Measurements from ENCODE around the gene GAK. TPM values are rescaled to one million over a fixed set of nuclear protein-coding genes. Genes with fewer than 3 reads are reported as not detected.

Gene GAK
- total RNA-seq, 1 experiment from 2014 or later: 117 TPM

GRCh38 chr4:898869-899555, 33.1 kb downstream of the GAK start:
- Histone ChIP-seq H3K9ac (ENCODE audit: low read length) (no peak overlapping the region), H3K9me2 (replicated peaks; ENCODE audit: low read length) (no peaks in the 10 kb centered on the region), H3K27me3 (ENCODE audit: low read length) (no peaks in the 10 kb centered on the region), H3K36me3 (ENCODE audit: low read depth, low read length) (no peaks in the 10 kb centered on the region), H4K20me1 (ENCODE audit: low read length) (no peaks in the 10 kb centered on the region), H3K4me3 (ENCODE audit: low read length) (no peak overlapping the region), H3K9me3 (ENCODE audit: low read length) (no peaks in the 10 kb centered on the region), H3K4me2 (ENCODE audit: low read length) (no peak overlapping the region), H3K79me2 (ENCODE audit: low read length) (no peaks in the 10 kb centered on the region), H2AFZ (ENCODE audit: low read length) (no peak overlapping the region), H3K27ac (ENCODE audit: low read length) (no peak overlapping the region), H3F3A (ENCODE audit: low read length, unreplicated experiment) (no peaks in the 10 kb centered on the region), H3K4me1 (ENCODE audit: insufficient read depth, low read length) (no peaks in the 10 kb centered on the region)
- ChIA-PET POLR2A (ENCODE audit: unreplicated experiment) (no interaction called here), CTCF (no interaction called here)
- ATAC-seq (no peak), DNase-seq (no peak)
- intact Hi-C loops (cut with micrococcal nuclease): no loop called here
- no TSS peak for BruUV-seq (replicated peaks)
- TF ChIP-seq CTCF (conservative IDR thresholded peaks at IDR 0.05; ENCODE audit: low read depth, low read length): no peak
- TF ChIP-seq EZH2 (IDR thresholded peaks at IDR 0.05; ENCODE audit: low read length, unreplicated experiment): no peak

- Histone ChIP-seq H2AFZ (ENCODE audit: low read length) (no peak overlapping the region), H3K4me2 (ENCODE audit: low read length) (no peak overlapping the region), H4K20me1 (ENCODE audit: low read length) (no peaks in the 10 kb centered on the region), H3K4me1 (ENCODE audit: insufficient read depth, low read length) (no peaks in the 10 kb centered on the region), H3K27me3 (ENCODE audit: low read length) (no peaks in the 10 kb centered on the region), H3K79me2 (ENCODE audit: low read length) (no peaks in the 10 kb centered on the region), H3K9me3 (ENCODE audit: low read length) (no peaks in the 10 kb centered on the region), H3K4me3 (ENCODE audit: low read length) (no peak overlapping the region), H3K27ac (ENCODE audit: low read length) (no peak overlapping the region), H3K9ac (ENCODE audit: low read length) (no peak overlapping the region), H3K9me2 (replicated peaks; ENCODE audit: low read length) (no peaks in the 10 kb centered on the region), H3F3A (ENCODE audit: low read length, unreplicated experiment) (no peaks in the 10 kb centered on the region), H3K36me3 (ENCODE audit: low read depth, low read length) (no peaks in the 10 kb centered on the region)
- ChIA-PET CTCF (no interaction called here), POLR2A (ENCODE audit: unreplicated experiment) (no interaction called here)
- TF ChIP-seq EZH2phosphoT487 (IDR thresholded peaks at IDR 0.05; ENCODE audit: borderline replicate concordance, low read length): no peak
- TF ChIP-seq CTCF (conservative IDR thresholded peaks at IDR 0.05; ENCODE audit: low read depth, low read length): no peak
- TF ChIP-seq EZH2 (IDR thresholded peaks at IDR 0.05; ENCODE audit: low read length, unreplicated experiment): no peak
- ATAC-seq: no peak
- intact Hi-C loops (cut with micrococcal nuclease): no loop called here
- no peak for DNase-seq
- BruUV-seq (replicated peaks): no TSS peak
Measured at GRCh38 chr4:898123-898522, 34.0 kb downstream of the GAK start.

- no peaks in the 10 kb centered on the region for H4K20me1 ChIP-seq (ENCODE audit: low read length)
- ChIA-PET POLR2A (ENCODE audit: unreplicated experiment) (no interaction called here), CTCF (no interaction called here)
- DNase-seq (no peak), ATAC-seq (no peak)
- no peak overlapping the region for H2AFZ ChIP-seq (ENCODE audit: low read length)
- no peak for TF ChIP-seq CTCF (conservative IDR thresholded peaks at IDR 0.05; ENCODE audit: low read depth, low read length)
- TF ChIP-seq EZH2 (IDR thresholded peaks at IDR 0.05; ENCODE audit: low read length, unreplicated experiment): no peak
- TF ChIP-seq EZH2phosphoT487 (IDR thresholded peaks at IDR 0.05; ENCODE audit: borderline replicate concordance, low read length): no peak
- BruUV-seq (replicated peaks): no TSS peak
- no peak overlapping the region for H3K9ac ChIP-seq (ENCODE audit: low read length)
- no peak overlapping the region for H3K4me3 ChIP-seq (ENCODE audit: low read length)
- no peaks in the 10 kb centered on the region for H3K4me1 ChIP-seq (ENCODE audit: insufficient read depth, low read length)
- H3K27me3 ChIP-seq (ENCODE audit: low read length): no peaks in the 10 kb centered on the region
- no peaks in the 10 kb centered on the region for H3K9me2 ChIP-seq (replicated peaks; ENCODE audit: low read length)
- H3K79me2 ChIP-seq (ENCODE audit: low read length): no peaks in the 10 kb centered on the region
- H3K9me3 ChIP-seq (ENCODE audit: low read length): no peaks in the 10 kb centered on the region
- no peaks in the 10 kb centered on the region for H3F3A ChIP-seq (ENCODE audit: low read length, unreplicated experiment)
- no peak overlapping the region for H3K4me2 ChIP-seq (ENCODE audit: low read length)
- intact Hi-C loops (cut with micrococcal nuclease): no loop called here
- H3K27ac ChIP-seq (ENCODE audit: low read length): no peak overlapping the region
- no peaks in the 10 kb centered on the region for H3K36me3 ChIP-seq (ENCODE audit: low read depth, low read length)
Measured at GRCh38 chr4:896630-897029, 35.5 kb downstream of the GAK start.
